Ishikawa (cell line): ENCODE data around the gene ACTA2.

Experiments used
- CEBPB ChIP-seq: IDR thresholded peaks from 2 replicates; pipeline ENCODE4 v1.6.1; 2012
- CREB1 ChIP-seq: IDR thresholded peaks from 2 replicates; pipeline ENCODE4 v1.6.1; 2012; ENCODE audit warnings: low read depth
- EGR1 ChIP-seq: IDR thresholded peaks from 2 replicates; pipeline ENCODE4 v1.6.1; 2012
- EP300 ChIP-seq: IDR thresholded peaks from 2 replicates; pipeline ENCODE4 v1.6.1; 2012; ENCODE audit warnings: borderline replicate concordance
- FOXM1 ChIP-seq: IDR thresholded peaks from 2 replicates; pipeline ENCODE4 v1.6.1; 2012; ENCODE audit warnings: low read depth, borderline replicate concordance
- MAX ChIP-seq: IDR thresholded peaks from 2 replicates; pipeline ENCODE4 v1.6.1; 2012
- NFIC ChIP-seq: IDR thresholded peaks from 2 replicates; pipeline ENCODE4 v1.6.1; 2012
- RAD21 ChIP-seq: IDR thresholded peaks from 2 replicates; pipeline ENCODE4 v1.6.1; 2012; ENCODE audit warnings: low read depth
- TAF1 ChIP-seq: IDR thresholded peaks from 2 replicates; pipeline ENCODE4 v1.6.1; 2012; ENCODE audit warnings: low read depth, mild to moderate bottlenecking
- TCF12 ChIP-seq: IDR thresholded peaks from 2 replicates; pipeline ENCODE4 v1.6.1; 2012; ENCODE audit warnings: low read depth
- TEAD4 ChIP-seq: IDR thresholded peaks from 2 replicates; pipeline ENCODE4 v1.6.1; 2012
- USF1 ChIP-seq: IDR thresholded peaks from 2 replicates; pipeline ENCODE4 v1.6.1; 2012
- YY1 ChIP-seq: IDR thresholded peaks from 2 replicates; pipeline ENCODE4 v1.6.1; 2012; ENCODE audit warnings: low read depth
- ZBTB7A ChIP-seq: IDR thresholded peaks from 2 replicates; pipeline ENCODE4 v1.6.1; 2012; ENCODE audit warnings: low read depth
- TF ChIP-seq, protein P1 (sequence below): IDR thresholded peaks from 2 replicates; pipeline ENCODE4 v1.6.1; 2012; ENCODE audit warnings: low read depth, mild to moderate bottlenecking

The ACTA2 gene

DNA sequence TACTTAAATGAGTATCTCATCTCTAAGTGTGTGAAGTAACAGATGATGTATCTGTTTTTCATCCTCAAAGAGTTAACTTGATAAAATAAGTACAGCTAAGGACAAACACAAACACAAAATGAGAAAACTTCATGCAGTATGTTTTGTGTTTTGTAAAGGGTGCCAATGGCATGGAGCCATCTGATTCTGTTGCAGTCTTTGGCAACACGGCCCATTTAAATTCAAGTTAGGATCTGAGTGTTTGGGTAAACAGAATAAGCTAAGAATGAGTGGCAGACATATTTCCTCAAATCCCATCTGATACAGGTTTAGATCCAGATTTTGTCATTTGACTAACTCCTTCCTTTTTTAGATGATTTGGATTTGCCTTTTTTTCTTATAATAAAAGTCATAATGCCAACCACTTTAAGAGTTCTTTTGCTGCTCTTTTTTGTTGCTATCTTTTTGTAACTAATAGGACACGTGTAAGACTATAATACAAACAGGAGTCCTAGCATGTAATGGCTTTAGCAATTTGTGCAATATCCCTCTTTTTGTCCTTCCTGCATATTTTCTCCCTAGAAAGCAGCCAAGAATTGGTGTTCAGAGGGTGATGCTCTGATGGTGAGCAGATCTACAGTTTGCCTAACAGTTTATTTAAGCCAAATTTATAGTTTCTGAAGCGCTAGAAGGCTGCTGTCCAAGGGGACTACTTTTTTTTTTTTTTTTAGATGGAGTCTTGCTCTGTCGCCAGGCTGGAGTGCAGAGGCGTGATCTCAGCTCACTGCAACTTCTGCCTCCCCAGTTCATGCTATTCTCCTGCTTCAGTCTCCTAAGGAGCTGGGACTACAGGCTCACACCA, 18.9 kb upstream of the ACTA2 start:
- TF ChIP-seq USF1: no peak
- no peak for TF ChIP-seq TAF1
- TF ChIP-seq RAD21: no peak
- no peak for TF ChIP-seq FOXM1
- no peak for TF ChIP-seq CREB1
- TF ChIP-seq MAX: no peak
- TF ChIP-seq, protein P1, sequence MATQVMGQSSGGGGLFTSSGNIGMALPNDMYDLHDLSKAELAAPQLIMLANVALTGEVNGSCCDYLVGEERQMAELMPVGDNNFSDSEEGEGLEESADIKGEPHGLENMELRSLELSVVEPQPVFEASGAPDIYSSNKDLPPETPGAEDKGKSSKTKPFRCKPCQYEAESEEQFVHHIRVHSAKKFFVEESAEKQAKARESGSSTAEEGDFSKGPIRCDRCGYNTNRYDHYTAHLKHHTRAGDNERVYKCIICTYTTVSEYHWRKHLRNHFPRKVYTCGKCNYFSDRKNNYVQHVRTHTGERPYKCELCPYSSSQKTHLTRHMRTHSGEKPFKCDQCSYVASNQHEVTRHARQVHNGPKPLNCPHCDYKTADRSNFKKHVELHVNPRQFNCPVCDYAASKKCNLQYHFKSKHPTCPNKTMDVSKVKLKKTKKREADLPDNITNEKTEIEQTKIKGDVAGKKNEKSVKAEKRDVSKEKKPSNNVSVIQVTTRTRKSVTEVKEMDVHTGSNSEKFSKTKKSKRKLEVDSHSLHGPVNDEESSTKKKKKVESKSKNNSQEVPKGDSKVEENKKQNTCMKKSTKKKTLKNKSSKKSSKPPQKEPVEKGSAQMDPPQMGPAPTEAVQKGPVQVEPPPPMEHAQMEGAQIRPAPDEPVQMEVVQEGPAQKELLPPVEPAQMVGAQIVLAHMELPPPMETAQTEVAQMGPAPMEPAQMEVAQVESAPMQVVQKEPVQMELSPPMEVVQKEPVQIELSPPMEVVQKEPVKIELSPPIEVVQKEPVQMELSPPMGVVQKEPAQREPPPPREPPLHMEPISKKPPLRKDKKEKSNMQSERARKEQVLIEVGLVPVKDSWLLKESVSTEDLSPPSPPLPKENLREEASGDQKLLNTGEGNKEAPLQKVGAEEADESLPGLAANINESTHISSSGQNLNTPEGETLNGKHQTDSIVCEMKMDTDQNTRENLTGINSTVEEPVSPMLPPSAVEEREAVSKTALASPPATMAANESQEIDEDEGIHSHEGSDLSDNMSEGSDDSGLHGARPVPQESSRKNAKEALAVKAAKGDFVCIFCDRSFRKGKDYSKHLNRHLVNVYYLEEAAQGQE: no peak

DNA sequence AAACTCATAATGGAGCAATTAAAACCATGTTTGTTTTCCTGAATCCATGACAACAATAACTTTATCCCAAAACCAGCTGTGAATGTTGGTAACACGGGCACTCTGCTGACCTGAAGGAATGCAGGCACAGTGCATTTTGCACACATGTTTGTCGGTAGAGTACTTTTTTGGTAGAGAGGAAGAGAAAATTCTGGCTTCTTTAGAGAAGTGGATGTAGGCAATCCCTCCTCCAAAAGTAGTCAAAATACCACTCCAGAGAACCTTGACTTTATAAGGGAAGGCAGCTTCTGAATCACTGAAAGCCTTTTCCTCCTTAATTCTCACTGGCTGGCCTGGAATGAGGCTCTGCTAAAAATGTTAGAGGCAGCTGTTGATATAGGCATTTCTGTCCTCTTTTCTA, 15.8 kb upstream of the ACTA2 start:
- TF ChIP-seq USF1 (no peak), TEAD4 (no peak), TAF1 (no peak), FOXM1 (no peak), CEBPB (no peak), RAD21 (no peak), CREB1 (no peak), NFIC (no peak), TCF12 (no peak), YY1 (no peak), EGR1 (no peak), EP300 (no peak)
- TF ChIP-seq, protein P1: no peak

DNA sequence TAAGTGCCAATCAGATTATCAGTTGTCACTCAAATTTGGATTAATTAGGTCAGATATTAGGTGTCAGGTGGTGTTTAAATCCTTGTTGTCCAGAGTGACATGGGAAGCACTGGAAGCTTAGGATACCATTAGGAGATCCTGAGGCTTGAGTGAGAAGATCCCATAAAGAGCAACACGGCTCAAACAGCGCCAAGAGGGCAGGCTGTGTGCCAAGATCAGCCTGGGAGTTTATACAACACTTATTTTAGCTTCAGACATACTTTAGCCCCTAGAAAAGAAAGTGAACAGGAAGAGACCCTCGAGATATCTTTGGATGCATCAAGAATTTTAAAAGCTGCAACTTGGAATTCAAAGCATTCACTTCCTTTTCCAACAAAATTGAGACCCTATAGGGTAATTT, 14.2 kb upstream of the ACTA2 start:
- TF ChIP-seq TAF1 (no peak), CREB1 (no peak)

DNA sequence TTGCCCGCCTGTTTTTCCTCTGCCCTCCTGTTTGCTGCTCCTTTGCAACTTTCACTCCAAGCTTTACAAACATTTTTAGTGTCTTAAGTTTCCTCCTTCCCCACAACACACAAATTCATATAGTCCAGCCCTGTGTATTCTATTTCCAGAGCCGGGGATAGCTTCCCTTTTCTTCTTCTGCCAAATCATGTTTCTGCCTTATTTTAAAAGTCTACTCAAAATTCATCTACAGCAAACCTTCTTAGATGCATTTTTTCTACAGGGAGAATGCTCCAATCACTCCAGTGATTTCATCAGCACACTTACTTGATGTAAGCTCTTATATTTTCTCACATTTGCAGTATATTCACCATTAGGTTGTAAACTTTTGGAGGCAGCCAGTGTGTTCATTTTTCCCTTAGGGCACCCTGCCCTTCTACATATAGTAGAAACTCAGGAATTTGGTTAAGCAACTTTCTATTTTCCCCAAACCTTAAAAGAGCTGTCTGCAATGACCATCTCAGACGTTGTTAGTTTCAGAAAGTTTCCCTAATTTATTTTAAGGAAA, 12.4 kb upstream of the ACTA2 start:
- no peak for TF ChIP-seq EP300
- no peak for TF ChIP-seq MAX
- no peak for TF ChIP-seq EGR1
- no peak for TF ChIP-seq NFIC
- TF ChIP-seq RAD21: no peak
- TF ChIP-seq CREB1: no peak
- no peak for TF ChIP-seq TCF12
- no peak for TF ChIP-seq USF1
- TF ChIP-seq, protein P1: no peak
- TF ChIP-seq TAF1: no peak
- TF ChIP-seq FOXM1: no peak
- no peak for TF ChIP-seq YY1
- no peak for TF ChIP-seq ZBTB7A
- no peak for TF ChIP-seq TEAD4

- no peak for TF ChIP-seq ZBTB7A
- no peak for TF ChIP-seq EP300
- TF ChIP-seq CEBPB: no peak
- TF ChIP-seq, protein P1: no peak
- TF ChIP-seq TCF12: no peak
- no peak for TF ChIP-seq NFIC
- no peak for TF ChIP-seq YY1
- TF ChIP-seq FOXM1: no peak
- no peak for TF ChIP-seq CREB1
- no peak for TF ChIP-seq EGR1
- TF ChIP-seq USF1: no peak
- TF ChIP-seq MAX: no peak
- no peak for TF ChIP-seq RAD21
- TF ChIP-seq TEAD4: no peak
- no peak for TF ChIP-seq TAF1
Observed at GRCh38 chr10:88964360-88964759, 11.8 kb upstream of the ACTA2 start.
